HG03159 (cell line): ENCODE measurements around the gene GNAT2.
A peak's percentile ranks its signal among the peaks of the same experiment; 100 is the strongest.

Experiments used
- ATAC-seq: cut with Tn5 transposase; IDR thresholded peaks from one replicate; pipeline ENCODE4 v1.9.1; 2021; ENCODE audit warnings: mild to moderate bottlenecking, moderate library complexity; ENCODE audit not compliant: unreplicated experiment

GNAT2 gene

DNA sequence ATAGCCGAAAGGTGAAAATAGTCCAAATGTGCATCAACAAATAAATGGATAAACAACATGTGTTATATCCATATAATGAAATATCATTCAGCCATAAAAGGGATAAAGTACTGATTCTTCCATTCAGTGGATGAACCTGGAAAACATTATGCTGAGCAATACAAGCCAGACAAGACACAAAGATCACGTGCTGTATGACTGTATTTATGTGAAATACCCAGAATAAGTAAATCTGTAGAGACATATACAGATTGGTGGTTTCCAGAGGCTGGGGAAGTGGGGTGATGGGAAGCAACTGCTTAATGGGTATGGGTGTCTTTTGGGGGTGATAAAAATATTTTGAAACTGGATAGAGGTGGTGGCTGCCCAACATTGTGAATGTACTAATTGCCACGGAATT lies 23.2 kb upstream of the GNAT2 start:
- ATAC-seq: no peak

DNA sequence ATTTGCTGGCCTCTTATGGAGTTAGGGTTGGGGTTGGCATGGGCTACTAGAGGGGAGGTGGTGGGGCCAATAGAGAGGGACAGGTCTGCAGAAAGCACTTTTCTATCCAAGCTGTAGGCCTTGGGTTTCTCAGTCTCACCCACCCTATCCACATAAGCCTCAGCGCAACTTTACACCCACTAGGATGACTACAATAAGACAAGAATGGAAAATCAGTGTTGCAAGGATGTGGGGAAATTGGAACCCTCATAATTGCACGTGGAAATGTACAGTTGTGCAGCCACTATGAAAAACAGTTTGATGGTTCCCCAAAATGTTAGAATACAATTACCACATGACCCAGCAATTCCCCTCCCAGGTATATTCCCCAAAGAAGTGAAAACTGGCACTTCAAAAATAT lies 22.4 kb upstream of the GNAT2 start:
- no peak for ATAC-seq

DNA sequence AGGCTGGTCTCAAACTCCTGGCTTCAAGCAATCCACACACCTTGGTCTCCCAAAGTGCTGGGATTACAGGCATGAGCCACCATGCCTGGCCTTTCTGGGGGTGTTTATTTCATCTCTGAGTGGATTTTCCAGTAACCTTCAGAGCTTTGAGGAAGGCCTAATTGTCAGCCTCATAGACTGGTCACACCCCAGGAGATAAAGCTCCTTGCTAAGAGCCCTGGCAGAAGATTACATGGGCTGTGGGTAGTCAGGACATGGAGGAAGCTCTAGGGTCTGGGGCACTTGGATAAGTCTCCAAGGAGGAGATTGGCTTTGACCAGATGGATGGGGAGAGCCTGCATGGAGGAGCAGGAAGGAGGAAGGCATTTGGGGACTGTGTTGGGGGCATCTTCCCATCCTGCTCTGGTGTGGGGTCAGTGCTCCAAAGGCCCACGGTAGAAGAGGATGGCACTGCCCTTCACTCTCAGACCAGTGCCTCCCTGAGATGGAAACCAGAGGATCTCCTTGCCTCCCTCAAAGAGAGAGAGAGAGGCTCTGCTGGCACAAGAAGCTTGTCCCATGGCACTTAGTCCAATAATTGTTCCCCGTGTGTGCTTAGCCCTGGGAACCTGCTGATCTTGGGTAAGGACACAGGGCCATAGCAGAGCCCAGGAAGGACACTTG lies 21.8 kb upstream of the GNAT2 start:
- ATAC-seq: no peak

DNA sequence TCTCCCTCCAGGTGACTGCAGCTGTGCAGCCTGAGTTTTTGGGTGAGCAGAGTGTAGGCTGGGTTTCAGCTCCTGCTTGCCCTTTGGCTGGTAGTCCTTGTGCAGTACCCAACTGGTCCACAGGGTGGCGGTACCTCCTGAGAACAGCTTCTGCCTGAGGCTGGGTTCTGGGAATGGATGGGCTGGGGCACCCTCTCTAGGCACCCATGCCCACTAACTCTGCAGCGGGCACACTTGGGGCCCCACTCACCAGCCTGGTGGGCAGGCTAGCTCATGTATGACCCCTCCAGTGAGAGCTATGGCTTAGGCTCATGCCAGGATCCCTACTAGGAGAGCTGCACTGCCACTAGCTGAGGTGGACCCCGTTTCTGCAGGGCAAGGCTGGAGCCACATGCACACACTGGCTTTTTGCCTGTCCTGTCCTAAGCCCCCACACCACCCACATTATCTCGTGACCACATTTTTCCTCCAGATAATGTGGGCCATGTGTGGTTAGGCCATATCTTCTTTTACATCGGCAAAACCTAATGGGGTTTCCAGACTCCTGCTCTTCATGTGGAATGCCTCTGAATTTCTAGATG lies 21.0 kb upstream of the GNAT2 start:
- peak; percentile 60 for ATAC-seq

DNA sequence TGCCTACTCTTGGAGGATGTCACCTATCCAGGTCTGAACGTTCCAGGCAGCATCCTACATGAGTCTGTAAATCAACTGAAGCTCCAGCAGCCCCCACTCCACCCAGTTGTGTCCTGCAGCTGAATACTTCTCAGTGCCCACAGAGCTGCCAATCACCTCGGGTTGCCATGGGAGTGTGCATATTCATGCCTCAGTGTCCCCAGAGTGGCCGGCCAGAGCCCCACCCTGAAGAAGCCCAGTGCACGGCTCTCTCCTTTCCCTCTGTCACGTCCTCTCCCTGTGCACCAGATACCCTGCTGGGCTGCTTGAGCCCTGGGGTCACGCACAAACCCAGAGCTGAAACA lies 20.4 kb upstream of the GNAT2 start:
- no peak for ATAC-seq

DNA sequence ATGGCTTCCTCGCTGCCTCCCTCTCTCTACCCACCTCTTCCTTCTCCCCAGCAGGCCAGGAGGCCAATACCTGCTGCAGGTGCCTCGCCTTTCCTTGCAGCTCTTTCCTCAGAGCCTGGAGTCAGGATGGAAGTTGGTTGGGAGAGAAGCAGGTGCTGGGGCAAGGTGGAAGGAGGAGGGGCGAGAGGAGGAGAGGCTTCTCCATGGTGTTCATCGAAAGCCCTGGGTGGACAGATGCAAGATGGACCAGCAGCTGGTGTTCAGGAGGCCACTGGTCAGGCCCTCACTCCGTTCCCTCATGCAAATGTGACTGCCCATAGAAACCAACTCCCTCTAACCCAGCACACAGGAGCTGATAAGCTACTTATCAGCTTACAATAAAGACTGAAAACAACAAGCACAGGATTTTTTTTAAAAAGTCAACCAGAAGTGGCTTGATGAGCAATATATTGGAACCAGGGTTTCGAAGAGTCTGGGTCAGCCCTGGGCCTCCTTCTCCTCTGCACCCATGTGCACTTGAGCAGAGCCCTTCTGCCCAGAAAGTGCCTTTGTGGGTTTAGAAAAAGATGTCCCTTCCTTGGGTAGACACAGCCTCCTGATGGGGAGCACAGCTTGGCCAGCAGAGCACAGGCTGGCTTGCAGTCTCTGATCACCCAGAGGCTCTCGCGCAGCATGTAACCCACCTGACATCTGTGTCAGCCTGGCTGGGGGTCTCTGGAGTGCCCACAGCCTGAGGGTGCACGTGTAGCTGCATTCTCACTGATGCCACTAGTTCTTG lies 19.8 kb upstream of the GNAT2 start:
- ATAC-seq: no peak

DNA sequence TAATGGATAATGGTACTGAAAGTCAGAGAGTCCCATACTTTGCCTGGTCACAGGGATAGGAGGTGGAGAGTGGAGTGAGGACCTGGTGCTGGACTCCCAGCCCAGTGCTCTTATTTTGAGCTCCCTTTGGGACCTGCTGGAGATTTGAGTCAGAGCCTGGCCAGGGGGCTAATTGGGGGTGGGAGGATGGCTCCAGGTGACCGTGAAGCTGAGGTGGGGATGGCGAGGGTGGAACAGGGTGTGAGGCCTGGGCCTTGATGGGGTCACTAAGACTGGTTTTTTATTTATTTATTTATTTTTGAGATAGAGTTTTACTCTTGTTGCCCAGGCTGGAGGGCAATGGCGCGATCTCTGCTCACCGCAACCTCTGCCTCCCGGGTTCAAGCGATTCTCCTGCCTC lies 18.0 kb upstream of the GNAT2 start:
- ATAC-seq: no peak

DNA sequence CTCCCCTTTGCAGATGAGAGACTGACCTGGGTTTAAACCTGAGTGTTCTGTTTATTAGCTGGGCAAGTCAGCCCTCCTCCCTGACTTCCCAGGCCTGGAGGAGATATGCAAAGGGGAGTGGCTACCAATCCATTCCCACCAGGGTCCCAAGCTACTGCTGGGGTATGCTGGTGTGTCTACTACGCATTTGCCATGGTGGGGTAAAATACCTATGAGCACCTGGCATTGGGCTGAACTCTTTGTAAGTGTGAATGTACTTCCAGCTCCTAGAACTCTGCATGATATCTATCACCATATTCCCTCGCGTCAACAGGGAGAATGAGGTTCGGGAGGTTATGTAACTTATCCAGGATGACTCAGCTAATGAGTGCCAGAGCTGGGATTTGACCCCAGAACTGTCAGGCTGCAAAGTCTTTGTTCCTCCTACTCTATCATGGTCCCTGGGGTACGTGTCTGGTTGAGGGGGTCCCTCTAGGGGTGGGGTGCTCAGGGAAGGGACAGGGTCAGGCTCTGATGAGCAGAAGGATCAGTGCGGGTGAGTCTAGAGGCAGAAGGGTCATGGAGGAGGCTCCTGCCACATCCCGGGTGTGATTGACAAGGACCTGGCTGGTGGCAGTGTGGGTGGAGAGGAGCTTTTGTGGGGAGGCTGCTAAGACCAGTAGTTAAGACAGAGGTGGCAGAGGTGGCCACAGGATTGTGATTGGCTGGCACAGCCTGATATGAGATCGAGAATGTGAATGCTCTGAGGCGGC lies 17.0 kb upstream of the GNAT2 start:
- no peak for ATAC-seq

DNA sequence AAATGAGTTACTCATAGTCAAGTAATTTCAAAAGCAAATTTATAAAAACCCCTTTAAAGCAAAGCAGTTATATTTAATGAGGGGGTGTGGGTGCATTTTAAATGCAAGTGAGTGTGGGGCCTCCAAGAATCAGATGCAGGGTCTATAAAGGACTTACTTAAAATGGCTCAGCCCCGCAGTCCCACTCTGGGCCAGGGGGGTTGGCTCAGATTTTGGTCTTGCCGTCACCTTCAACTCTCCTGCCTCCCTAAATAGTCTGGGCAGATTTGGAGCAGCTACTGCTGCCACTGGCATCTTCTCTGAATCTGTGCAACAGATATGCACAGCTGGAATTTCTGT lies 16.4 kb upstream of the GNAT2 start:
- no peak for ATAC-seq

DNA sequence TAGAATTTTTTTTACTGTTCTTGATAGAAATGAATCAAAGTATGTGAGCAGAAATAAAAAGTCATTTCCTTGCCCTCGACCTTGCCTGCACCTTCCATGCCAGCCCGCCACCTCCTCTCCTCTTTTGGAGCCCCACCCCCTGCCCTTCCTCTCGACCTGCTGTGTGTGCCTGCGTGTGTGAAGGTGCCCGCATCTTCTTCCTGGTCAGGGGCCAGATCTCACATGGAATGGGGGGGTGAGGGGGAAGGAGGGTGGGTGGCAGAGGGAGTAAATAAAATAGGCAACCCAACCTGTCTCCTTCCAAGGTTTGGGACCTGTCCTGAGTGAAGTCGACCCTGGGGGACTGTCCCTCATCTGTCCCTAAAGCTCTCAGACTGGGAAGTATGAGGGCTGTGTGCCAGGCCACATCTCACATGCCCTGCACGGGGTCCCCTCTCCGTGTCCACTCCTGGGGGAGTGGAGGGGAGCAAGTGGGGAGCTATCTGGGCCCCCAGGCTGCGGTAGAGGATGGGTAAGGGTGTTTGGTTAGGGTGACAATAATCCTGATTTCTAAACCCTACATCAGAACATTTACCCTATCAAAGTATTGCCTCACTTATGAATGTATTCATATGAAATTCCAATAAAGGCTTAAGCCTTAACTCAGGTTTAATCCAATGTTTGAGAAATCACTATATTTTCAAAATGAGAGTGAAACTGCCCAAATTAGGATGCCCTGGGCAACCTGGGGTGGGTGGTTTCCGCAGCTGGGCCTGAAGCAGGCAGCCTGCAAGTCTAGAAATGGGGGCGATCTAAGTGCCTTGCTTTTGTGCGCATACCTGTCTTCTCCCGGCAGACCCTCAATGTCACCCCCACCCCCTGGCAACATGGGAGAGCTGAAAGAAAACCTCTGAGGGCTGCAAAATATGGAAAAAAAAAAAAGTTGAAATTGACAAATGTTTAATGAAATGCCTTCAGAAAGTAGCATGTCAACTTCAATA lies 15.6 kb upstream of the GNAT2 start:
- no peak for ATAC-seq

DNA sequence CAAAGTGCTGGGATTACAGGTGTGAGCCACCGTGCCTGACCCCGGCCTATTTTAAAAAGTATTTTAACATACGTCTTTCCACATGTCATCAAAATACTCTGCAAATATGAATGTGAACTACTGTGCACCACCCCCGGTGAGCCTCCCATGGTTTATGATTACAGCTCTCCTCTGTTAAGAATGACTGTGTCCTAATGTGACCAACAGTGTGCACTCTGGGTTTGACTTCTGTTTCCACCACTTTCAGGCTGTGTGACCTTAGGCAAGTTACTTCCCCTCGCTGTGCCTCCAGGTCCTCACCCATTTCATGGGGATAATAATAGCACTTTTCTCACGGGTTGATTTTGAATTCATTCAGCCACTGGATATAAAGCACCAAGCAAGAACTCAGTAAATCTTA lies 14.9 kb upstream of the GNAT2 start:
- ATAC-seq: no peak

DNA sequence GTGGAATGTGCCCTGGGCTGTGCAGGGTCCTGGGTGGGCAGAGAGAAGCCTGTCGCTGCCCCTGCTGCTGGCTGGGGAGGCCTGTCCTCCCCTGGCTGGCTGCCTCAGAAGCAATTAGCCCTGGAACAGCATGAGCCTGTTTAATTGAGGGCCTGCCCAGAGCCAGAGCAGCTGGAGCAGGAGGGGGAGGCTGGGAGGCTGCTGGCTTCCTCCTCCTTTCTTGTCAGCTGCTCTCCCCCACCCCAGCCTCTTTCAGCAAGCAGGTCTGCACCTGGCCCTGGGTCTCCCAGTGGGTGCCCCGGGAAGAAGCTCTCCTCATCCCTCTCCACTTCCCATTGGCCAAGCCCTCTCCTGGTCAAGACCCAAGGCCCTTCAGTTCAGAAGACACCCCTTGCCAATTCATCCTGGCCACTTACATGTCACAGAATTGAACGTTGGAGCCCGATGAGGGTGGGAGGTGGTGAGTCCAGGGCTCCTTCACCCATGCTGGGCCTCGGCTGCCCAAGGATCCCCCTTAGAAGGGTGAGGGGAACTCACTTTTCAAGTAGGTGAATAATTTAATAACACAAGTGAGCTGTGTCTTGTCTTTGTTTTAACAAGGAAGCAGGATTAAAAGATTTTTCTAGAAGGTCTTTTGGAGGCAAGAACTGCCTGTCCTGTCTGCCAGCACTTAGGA lies 13.4 kb upstream of the GNAT2 start:
- no peak for ATAC-seq

DNA sequence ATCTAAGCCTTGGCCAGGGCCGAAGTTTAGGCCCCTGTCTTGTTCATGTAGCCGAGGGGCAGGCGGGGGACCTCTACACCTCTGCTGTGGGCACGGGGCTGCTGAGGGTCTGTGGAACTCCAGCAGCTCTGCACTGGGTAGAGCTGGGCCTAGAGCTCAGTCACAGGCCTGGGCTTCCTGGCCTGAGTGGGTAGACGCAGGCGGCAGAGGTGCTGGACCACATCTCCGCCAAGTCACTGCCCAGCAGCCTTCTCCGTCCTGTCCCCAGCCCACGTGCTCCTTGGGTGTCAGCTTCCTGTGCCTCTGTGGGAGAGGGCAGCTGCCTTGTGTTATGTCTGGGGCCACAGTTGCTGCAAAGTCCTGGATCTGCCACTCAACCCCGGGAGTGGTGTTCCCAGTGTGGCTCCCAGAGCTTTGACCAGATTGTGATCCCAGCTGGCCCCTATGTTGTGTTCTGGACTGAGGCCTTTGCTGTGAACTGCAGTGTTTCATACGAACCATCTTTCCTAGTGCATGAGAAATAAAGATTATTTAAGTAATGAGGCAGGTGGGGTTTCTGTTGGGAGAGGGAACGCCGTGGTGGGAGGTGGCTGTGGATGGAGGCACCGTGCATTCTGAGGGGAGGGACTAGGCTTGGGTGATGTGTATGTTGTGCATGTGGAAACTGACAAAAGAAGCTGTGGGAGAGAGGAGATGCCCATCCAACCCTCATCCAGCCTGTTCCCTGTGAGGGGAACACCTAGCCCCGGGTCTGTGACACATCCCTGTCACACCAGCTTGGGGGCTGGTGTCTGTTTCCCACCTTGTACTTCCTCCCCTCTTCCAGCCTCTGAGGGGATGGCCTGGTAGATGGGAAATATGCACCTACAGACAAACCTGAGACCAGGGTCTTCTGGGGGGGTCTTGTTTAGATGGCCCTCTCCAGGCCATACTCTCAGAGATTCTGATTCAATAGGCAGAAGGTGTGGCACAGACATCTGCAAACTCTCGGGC lies 12.4 kb upstream of the GNAT2 start:
- ATAC-seq: no peak

DNA sequence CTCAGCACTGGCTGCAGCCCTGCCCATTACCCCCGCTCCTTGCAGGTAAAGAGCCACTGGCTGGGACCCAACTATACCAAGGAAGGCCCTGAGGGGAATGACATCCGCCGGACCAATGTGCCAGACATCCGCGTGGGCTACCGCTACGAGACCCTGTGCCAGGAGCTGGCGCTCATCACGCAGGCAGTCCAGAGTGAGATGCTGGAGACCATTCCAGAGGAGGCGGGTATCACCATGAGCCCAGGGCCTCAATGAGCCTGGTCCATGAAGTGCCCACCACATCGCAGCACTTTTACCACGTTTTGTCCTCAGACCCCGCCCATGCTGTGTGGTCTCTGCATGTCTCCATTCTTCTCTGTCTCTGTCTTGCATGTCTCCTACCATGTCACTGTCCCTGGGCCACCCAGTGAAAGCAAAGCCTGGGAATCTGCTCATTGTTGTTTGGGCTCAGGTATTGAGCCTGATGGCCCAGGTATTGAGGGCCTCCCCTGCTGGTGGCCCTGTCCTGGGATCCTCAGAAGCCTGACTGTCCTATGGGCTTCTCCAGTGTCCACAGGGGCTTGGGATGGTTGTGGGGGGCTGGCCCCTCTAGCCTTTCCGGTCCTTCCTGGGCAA lies 11.6 kb upstream of the GNAT2 start:
- no peak for ATAC-seq

DNA sequence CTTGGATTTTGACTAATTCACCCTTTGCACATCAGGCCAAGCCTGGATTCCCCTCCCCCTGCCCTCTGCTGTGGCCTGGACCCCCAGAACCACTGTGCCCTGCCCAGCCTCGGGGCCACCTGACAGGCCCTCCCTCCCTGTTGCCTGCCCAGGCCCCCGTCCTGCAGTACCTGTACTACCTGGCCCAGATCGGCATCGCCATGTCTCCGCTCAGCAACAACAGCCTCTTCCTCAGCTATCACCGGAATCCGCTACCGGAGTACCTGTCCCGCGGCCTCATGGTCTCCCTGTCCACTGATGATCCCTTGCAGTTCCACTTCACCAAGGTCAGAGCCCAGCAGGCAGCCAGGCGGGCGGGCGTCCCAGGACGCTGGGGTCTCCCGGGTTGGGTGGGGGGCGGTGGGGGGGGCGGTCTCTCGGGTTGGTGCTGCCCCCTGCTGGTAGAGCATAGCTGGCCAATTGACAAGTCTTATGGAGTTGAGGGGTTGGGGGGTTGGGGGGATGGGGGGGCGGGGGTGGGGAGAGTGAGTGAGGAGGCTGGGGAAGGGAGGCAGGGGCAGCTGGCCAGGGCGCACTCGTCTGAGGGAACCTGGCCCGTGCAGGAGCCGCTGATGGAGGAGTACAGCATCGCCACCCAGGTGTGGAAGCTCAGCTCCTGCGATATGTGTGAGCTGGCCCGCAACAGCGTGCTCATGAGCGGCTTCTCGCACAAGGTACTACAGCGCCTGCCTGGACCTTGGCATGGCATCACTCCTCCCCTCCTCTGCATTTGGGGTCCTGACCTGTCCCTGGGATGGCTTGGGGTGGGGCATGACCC lies 10.9 kb upstream of the GNAT2 start:
- no peak for ATAC-seq

DNA sequence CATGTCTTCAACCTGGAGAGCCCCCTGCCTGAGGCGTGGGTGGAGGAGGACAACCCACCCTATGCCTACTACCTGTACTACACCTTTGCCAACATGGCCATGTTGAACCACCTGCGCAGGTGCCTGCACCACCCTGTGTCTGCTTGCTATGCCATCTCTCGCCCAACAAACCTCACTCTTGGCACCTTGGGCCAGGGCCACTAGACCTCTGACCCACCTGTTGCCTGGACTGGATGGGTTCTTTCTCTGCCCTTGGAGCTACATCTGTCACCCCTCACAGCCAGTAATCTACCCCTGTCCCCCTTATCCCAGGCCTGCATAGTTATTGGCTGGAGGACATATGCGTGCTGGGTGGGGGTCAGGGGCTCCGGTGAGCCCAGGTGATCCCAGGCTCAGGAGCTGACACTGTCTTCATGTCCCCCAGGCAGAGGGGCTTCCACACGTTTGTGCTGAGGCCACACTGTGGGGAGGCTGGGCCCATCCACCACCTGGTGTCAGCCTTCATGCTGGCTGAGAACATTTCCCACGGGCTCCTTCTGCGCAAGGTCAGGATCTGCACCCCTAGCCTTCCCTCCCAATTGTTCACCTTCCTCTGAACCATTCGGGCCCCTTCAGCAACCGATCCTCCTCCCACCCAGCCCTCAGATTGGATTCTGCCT lies 10.1 kb upstream of the GNAT2 start:
- ATAC-seq: no peak
